Suprapubic skin (tissue), 4 donors: Measurements from ENCODE around the gene ACVR1B. TPM values are rescaled to one million over a fixed set of nuclear protein-coding genes. Genes with fewer than 3 reads are reported as not detected.

ENCODE experiments used
- DNase-seq, 2 donors: peaks; one replicate each; pipeline ENCODE4 v3.0.0-alpha.2; 2019; ENCODE audit warnings: low spot score in 2 of 2
- H3K27ac ChIP-seq: fragments of 200-600 bp; sonication (generic); one replicate; pipeline ENCODE4 v1.5.1; 2019
- H3K27me3 ChIP-seq: fragments of 200-600 bp; sonication (generic); one replicate; pipeline ENCODE4 v1.5.1; 2019
- H3K36me3 ChIP-seq: fragments of 200-600 bp; sonication (generic); one replicate; pipeline ENCODE4 v1.5.1; 2019
- H3K4me1 ChIP-seq: fragments of 200-600 bp; sonication (generic); one replicate; pipeline ENCODE4 v1.5.1; 2019
- H3K4me3 ChIP-seq: fragments of 200-600 bp; sonication (generic); one replicate; pipeline ENCODE4 v1.5.1; 2019; ENCODE audit warnings: mild to moderate bottlenecking
- H3K9me3 ChIP-seq: fragments of 200-600 bp; sonication (generic); one replicate; pipeline ENCODE4 v1.5.1; 2019
- CTCF ChIP-seq, 2 donors: fragments of 200-600 bp in 1 of 2; fragments of 450-650 bp in 1 of 2; sonication (generic) in 1 of 2; IDR thresholded peaks; one replicate each; pipeline ENCODE4 v1.5.1; 2016 to 2019; ENCODE audit warnings: antibody characterized with exemption in 2 of 2, mild to moderate bottlenecking in 1 of 2, moderate library complexity in 1 of 2
- EP300 ChIP-seq: sonication (generic); formaldehyde crosslinking; IDR thresholded peaks from one replicate; pipeline ENCODE4 v1.6.1; 2017; ENCODE audit warnings: antibody characterized with exemption
- POLR2A ChIP-seq, 2 donors: fragments of 450-650 bp; IDR thresholded peaks; one replicate each; pipeline ENCODE4 v1.6.1; 2017; ENCODE audit warnings: antibody characterized with exemption in 2 of 2, mild to moderate bottlenecking in 2 of 2, moderate library complexity in 2 of 2
- POLR2AphosphoS5 ChIP-seq, 3 donors: sonication (generic); formaldehyde crosslinking; IDR thresholded peaks; one replicate each; pipeline ENCODE4 v1.6.1; 2017; ENCODE audit warnings: antibody characterized with exemption in 3 of 3
- WGBS: methylation state at CpG from one replicate; pipeline ENCODE4 v1.1.5; 2018; 5-methylcytosine and 5-hydroxymethylcytosine counted together
- total RNA-seq, 4 donors: library from RNA; depleted of rRNA; stranded (reverse); fragments of >200 nt; gene quantifications; one replicate each; pipeline ENCODE4 v1.1.0, GENCODE V29; 2016

Gene ACVR1B
- total RNA-seq, 4 donors from 2014 or later = 40.5 to 103 (median 57.3) TPM

- Histone ChIP-seq H3K4me1 (peaks cover 37% of the 10 kb centered on the region), H3K27ac (no peak overlapping the region), H3K4me3 (no peak overlapping the region), H3K9me3 (no peaks in the 10 kb centered on the region), H3K27me3 (no peaks in the 10 kb centered on the region), H3K36me3 (peaks cover 5% of the 10 kb centered on the region)
- 73% methylated on average over 4 of the region's 5 CpGs for WGBS
- no peak for TF ChIP-seq POLR2A (IDR thresholded peaks at IDR 0.05)
- no peak for TF ChIP-seq EP300
- no peak for TF ChIP-seq CTCF (IDR thresholded peaks at IDR 0.05)
- no peak for TF ChIP-seq POLR2AphosphoS5 (IDR thresholded peaks at IDR 0.05)
- DNase-seq = peak in 1 of 2 donors; percentile 56
Observed at GRCh38 chr12:51924551-51925319, 26.8 kb upstream of the ACVR1B start.

GRCh38 chr12:51925346-51926063, 26.0 kb upstream of the ACVR1B start:
- Histone ChIP-seq H3K27me3 (no peaks in the 10 kb centered on the region), H3K27ac (no peak overlapping the region), H3K9me3 (no peaks in the 10 kb centered on the region), H3K4me1 (peaks cover 37% of the 10 kb centered on the region), H3K36me3 (no peaks in the 10 kb centered on the region), H3K4me3 (no peak overlapping the region)
- 95% methylated on average over 3 of the region's 3 CpGs for WGBS
- no peak for TF ChIP-seq EP300
- TF ChIP-seq POLR2AphosphoS5 (IDR thresholded peaks at IDR 0.05) = no peak
- no peak for TF ChIP-seq CTCF (IDR thresholded peaks at IDR 0.05)
- TF ChIP-seq POLR2A (IDR thresholded peaks at IDR 0.05) = no peak
- peak in 1 of 2 donors; percentile 49 for DNase-seq

GRCh38 chr12:51926064-51926632, 25.4 kb upstream of the ACVR1B start:
- Histone ChIP-seq H3K36me3 (no peaks in the 10 kb centered on the region), H3K27ac (no peak overlapping the region), H3K27me3 (no peaks in the 10 kb centered on the region), H3K4me3 (no peak overlapping the region), H3K4me1 (peaks cover 37% of the 10 kb centered on the region), H3K9me3 (no peaks in the 10 kb centered on the region)
- WGBS = 64% methylated on average over 8 of the region's 8 CpGs
- DNase-seq = peak in 1 of 2 donors; percentile 46
- TF ChIP-seq POLR2A (IDR thresholded peaks at IDR 0.05) (no peak), CTCF (IDR thresholded peaks at IDR 0.05) (no peak), EP300 (no peak), POLR2AphosphoS5 (IDR thresholded peaks at IDR 0.05) (no peak)

GRCh38 chr12:51926718-51927117, 24.8 kb upstream of the ACVR1B start:
- Histone ChIP-seq H3K27me3 (no peaks in the 10 kb centered on the region), H3K9me3 (no peaks in the 10 kb centered on the region), H3K27ac (no peak overlapping the region), H3K4me1 (peaks cover 37% of the 10 kb centered on the region), H3K36me3 (no peaks in the 10 kb centered on the region), H3K4me3 (no peak overlapping the region)
- WGBS = 77% methylated on average over 2 of the region's 2 CpGs
- DNase-seq = peak in 1 of 2 donors; percentile 73
- TF ChIP-seq EP300 = no peak
- peak; percentile 55 to 75 for TF ChIP-seq CTCF (IDR thresholded peaks at IDR 0.05)
